NCI-H1105 (cell line): ENCODE measurements around the gene ZBTB44.
"Not testable (repeated sequence)": the region's sequence is repeated elsewhere in the genome, so short reads cannot be mapped to it uniquely, and the experiment has no call there.

Experiments used
- DNase-seq: peaks from one replicate; lab custom pipeline; 2025; lab: John Stamatoyannopoulos, UW

ZBTB44 gene

GRCh38 chr11:130247319-130247718 lies 67.4 kb downstream of the ZBTB44 start:
- DNase-seq: no peak

- no peak for DNase-seq
Measured at GRCh38 chr11:130246738-130247137, 68.0 kb downstream of the ZBTB44 start.

GRCh38 chr11:130246270-130246669 lies 68.4 kb downstream of the ZBTB44 start:
- no peak for DNase-seq

- not testable (repeated sequence) for DNase-seq
Measured at GRCh38 chr11:130245375-130245774, 69.3 kb downstream of the ZBTB44 start.

- no peak for DNase-seq
Measured at GRCh38 chr11:130244848-130245247, 69.9 kb downstream of the ZBTB44 start.

GRCh38 chr11:130243816-130244215 lies 70.9 kb downstream of the ZBTB44 start:
- DNase-seq: no peak

GRCh38 chr11:130241713-130242112 lies 73.0 kb downstream of the ZBTB44 start:
- DNase-seq: no peak

GRCh38 chr11:130237282-130238006 lies 77.3 kb downstream of the ZBTB44 start:
- DNase-seq: no peak

- DNase-seq: no peak
Measured at GRCh38 chr11:130234315-130234714, 80.4 kb downstream of the ZBTB44 start.

GRCh38 chr11:130233888-130234287 lies 80.8 kb downstream of the ZBTB44 start:
- DNase-seq: not testable (repeated sequence)

- not testable (repeated sequence) for DNase-seq
Measured at GRCh38 chr11:130233486-130233885, 81.2 kb downstream of the ZBTB44 start.

- no peak for DNase-seq
Measured at GRCh38 chr11:130227373-130227772, 87.3 kb downstream of the ZBTB44 start.

GRCh38 chr11:130223291-130223971 lies 91.3 kb downstream of the ZBTB44 start:
- DNase-seq: no peak

- no peak for DNase-seq
Measured at GRCh38 chr11:130220311-130221035, 94.2 kb downstream of the ZBTB44 start.

GRCh38 chr11:130219148-130219547 lies 95.6 kb downstream of the ZBTB44 start:
- DNase-seq: no peak

GRCh38 chr11:130218501-130219070 lies 96.1 kb downstream of the ZBTB44 start:
- no peak for DNase-seq

GRCh38 chr11:130217133-130218031 lies 97.3 kb downstream of the ZBTB44 start:
- DNase-seq: no peak

- DNase-seq: no peak
Measured at GRCh38 chr11:130216591-130217132, 98.1 kb downstream of the ZBTB44 start.

- DNase-seq: no peak
Measured at GRCh38 chr11:130216221-130216550, 98.5 kb downstream of the ZBTB44 start.

- DNase-seq: peak; percentile 8
Measured at GRCh38 chr11:130215531-130216220, 99.0 kb downstream of the ZBTB44 start.
